OCI-LY7 (cell line): ENCODE data around the gene MCF2L2.

ENCODE experiments used
- CTCF ChIP-seq: fragments of 200-600 bp; sonication (generic); conservative IDR thresholded peaks from 2 replicates; pipeline ENCODE4 v1.5.1; 2014; ENCODE audit warnings: mild to moderate bottlenecking, antibody characterized with exemption, low read length, moderate library complexity, mixed read lengths
- EZH2phosphoT487 ChIP-seq: fragments of 200-600 bp; sonication (generic); IDR thresholded peaks from 2 replicates; pipeline ENCODE4 v1.6.1; 2018; ENCODE audit warnings: low read depth, borderline replicate concordance, mild to moderate bottlenecking, mixed run types, antibody characterized with exemption, low read length, moderate library complexity, mixed read lengths

GRCh38 chr3:183211352-183211751 lies 217.1 kb downstream of the MCF2L2 start:
- no peak for TF ChIP-seq CTCF
- no peak for TF ChIP-seq EZH2phosphoT487
